Epidermal melanocyte (primary cell): ENCODE measurements around the gene WDR73.
"Not testable (repeated sequence)": the region's sequence is repeated elsewhere in the genome, so short reads cannot be mapped to it uniquely, and the experiment has no call there.

Experiments used
- DNase-seq: peaks from one replicate; pipeline ENCODE4 v3.0.0; 2011; ENCODE audit warnings: low spot score; ENCODE audit not compliant: insufficient read length

WDR73 gene

DNA sequence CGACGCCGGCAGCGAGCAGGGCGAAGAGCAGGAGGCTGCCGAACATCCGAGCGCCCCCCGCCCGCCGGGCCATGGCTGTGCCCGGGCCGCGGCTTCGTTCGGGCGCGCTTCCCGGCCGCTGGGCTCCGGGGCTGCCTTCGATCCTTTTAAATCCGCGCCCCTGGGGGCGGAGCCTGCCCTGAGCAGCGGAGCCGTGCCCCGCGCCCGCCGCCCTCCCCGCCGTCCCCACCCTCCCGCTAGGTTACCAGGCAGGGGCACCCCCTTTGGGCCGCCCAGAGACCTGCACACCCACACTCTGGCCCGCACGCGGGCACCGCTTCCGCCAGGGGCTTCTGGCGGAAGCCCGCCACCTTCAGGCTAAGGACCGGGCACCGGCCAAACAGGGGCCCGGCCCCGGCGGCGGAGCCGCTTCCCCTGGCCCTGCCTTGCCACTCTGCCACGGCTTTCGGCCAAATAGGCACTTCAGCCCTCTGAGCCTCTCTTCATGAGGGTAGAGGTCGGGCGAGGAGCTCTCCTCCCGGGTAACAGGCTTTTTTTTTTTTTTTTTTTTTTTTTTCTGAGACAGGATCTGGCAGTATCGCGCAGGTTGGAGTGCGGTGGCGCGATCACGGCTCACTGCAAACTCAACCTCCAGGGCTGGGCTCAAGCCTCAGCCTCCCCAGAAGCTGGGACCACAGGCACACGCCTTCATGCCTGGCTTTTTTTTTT is 4.2 kb upstream of the WDR73 start, which contains the start of gene NMB:
Gene NMB, minus strand, starts transcription at position 120 of the 708 bp plus-strand sequence. Its CDS starts 47 bp downstream, at position 73.
- DNase-seq, result peak; percentile 86

DNA sequence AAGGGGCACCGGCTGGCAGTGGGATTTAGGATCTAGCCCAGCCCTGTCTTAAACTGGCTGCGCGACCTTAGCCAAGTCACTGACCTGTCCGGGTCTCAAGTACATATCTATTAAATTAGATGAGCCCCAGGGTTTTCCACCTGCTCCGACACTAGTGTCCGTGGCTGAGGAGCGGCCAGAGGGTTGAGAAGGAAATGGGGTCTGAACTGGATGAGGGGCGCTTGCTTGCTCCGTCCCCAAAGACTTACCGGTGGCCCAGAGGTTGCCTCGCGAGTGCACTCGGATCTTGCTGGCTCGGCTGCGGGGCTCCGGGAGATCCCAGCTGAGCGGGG is 3.6 kb upstream of the WDR73 start:
- no peak for DNase-seq

DNA sequence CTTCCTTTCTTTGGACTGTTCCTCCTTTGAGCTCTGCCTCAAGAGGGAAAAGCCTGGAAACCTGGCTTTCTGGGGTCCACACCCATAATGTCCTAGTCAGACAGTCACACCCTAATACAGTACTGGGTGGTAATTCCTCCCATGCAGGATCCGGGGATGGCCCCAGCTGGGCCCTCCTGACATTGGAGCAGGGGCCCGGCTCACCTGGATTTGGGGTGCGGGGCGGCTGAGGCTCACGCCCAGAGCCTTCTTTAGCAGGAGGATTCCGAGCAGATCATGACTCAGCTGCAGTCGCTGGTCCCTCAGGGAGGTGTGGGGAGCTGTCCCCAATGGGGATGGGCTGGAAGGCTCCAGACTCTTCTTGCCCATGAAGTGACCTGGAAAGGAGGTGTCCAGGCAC is 2.9 kb upstream of the WDR73 start:
- DNase-seq, result no peak

DNA sequence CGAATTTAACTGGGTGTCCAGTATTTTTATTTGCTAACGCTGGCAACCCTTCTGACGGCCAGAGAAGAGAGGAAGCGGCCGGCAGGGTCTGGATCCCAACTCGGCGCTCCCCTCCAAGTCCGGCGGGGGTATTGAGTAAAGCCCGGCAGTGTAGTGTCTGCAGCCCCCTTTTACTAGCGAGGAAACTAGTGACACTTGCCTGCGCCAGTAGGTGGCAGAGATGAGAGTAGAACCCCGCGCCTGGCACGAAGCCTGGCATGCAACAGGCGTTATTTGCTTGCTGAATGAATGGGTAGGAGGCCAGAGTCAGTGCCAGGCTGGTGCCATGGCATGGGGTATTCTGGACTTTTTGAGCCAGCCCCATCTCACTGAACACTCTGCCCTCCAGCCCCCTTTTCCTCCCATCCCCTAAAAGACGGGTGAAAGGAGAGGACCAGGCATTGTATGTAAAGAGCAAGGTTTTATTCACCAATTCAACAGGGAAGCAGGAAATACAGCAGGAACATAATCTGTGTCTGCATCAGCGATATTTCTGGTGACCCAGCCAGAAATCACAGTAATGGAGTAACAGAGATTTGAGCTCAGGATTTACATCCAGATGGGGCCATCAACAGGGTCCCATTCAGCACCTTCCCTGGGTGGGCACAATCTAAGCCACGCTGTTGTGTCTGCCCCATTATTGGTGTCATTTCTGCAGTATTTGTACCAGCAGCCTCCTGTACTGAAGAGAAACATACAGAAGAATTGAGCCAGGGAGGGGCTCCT is 788 bp upstream of the WDR73 start:
- peak; percentile 51 for DNase-seq

DNA sequence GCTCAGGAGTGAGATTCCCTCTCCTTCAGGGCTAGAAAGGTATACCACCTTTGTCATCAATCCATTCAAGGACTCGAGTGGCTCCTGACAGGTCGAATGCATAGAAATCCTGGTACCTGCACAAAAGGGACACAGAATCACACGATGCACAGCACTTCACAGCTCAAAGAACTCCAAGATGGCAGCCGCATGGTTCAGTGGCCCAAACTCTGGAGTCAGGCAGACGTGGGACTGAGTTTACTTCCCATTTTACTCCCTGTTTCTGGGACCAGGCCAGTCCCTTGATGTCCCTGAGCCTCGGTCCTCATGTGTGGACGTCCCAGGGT is 536 bp downstream of the WDR73 start:
- no peak for DNase-seq

DNA sequence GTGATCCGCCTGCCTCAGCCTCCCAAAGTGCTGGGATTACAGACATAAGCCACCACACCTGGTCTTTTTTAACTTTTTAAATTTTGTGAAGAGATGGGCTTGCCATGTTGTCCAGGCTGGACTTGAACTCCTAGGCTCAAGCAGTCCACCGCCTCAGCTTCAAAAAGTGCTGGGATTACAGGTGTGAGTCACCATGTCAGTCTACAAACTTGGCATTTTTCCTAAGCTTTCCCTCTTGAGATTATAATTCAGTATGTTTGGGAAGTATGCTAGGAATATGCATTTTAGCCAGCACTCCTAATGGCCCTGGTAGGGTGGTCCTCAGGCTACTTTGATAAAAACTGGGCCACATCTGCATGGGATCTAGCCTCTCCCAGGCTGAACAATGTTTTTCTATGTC is 4.4 kb downstream of the WDR73 start:
- DNase-seq, result no peak

DNA sequence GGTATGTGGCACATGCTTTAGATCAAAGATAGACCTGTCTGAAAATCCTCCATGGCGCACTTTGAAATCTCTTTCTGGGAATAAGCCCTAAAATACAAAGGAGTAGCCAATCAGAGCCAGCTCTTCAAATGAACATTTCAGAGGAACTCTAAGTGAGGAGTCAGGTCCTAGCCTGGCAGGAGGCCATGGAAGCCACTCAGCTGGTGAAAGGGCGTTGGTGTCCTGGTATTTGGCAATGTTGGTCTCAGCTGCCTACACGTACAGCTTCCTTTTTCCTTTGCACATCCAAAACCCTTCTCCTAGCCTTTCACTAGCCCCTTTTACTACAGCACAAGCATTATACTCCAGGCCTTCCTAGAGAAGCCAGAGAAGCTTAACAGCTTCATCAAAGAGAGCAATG is 5.5 kb downstream of the WDR73 start:
- DNase-seq, result no peak

DNA sequence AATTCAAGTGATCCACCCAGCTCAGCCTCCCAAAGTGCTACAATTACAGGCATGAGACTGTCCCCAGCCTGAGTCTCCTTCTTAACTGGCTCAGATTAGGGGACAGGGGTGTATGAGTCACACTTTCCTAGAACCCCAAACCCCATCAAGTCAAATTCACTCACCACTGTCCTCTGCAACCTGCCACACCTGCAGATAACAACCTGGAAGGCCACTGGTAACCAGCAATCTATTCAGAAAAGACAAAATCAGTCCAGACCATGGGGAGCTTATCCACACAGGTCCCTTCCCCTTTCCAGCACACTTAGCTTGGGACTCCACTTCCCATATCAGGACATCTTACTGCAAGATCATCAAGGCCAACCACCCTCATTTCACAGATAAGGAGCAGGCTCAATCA is 6.4 kb downstream of the WDR73 start:
- DNase-seq, result no peak

DNA sequence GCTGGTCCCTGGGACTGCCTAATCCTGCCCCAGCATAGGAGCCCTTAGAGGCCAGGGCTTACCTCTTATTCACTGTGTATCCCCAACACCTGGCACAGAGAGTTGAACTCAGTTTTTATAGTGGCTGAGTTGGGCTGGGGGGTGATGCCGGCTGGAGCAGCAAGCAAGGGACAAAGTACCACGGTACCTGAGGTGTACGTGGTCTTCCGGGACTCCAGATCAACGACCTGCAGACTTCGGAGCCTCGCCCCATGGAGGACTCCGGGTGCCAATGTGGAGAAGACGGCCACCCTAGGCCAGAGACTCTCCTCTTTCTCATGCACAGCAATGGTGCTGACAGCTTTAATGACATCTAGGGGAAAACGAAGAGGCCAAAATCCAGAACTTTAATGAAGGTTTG is 8.1 kb downstream of the WDR73 start:
- DNase-seq, result no peak

DNA sequence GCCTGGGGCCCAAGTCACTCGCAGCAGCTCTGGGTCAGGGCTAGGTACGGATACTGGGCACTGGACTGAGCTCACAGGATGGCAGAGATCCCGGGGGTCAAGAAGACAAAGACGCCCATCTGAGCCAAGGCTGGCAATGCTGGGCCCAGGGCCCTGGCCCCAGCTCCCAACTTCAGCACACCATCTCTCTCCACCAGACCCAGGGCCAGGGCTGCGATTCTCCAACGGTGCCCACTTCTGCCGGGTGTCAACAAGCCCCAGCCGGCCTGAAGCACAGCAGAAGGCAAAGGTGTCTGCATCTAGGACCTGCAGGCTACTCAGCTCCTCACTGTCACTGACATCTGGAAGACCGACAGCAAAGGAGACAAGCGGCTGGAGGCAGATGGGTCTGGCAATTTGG is 8.6 kb downstream of the WDR73 start:
- no peak for DNase-seq

DNA sequence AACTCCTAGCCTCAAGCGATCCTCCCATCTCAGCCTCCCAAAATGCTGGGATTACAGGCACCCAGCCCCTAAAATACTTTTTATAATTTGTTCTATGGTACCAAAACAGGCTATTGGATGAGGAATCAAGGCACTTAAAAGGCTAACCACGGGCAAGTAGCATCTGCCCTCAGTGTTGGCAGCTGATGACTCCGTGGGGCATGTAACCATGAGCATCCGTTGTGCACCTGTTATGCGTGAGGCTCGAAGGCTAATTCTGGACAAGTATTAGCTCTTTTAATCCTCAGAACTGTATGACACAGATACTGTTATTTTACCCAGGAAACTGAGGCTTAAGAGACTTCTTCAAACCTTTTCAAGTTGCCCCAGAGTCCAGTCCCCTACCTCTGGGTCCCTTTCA is 10.2 kb downstream of the WDR73 start:
- no peak for DNase-seq

DNA sequence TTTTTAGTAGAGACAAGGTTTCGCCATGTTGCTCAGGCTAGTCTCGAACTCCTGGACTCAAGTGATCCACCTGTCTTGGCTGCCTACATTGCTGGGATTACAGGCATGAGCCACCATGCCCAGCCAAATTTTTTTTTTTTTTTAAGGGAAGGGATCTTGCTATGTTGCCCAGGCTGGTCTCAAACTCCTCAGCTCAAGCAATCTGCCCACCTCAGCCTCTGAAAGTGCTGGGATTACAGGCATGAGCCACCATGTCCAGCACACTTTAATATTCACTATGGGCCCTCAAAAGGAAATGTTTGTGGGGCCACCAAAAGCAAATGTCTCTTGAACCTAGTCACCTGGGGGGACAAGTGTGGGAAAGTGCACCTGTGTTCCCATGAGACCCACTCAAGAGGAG is 11.4 kb downstream of the WDR73 start:
- DNase-seq, result not testable (repeated sequence)

DNA sequence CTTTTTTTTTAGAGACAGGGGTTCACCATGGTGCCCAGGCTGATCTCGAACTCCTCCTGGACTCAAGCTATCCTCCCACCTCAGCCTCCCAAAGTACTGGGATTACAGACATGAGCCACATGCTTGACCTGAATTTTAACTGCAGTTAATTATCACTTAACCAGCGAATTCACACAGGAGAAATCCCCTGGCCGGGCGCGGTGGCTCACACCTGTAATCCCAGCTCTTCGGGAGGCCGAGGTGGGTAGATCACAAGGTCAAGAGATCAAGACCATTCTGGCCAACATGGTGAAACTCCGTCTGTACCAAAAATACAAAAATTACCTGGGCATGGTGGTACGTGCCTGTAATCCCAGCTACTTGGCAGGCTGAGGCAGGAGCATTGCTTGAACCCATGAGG is 12.2 kb downstream of the WDR73 start:
- not testable (repeated sequence) for DNase-seq

DNA sequence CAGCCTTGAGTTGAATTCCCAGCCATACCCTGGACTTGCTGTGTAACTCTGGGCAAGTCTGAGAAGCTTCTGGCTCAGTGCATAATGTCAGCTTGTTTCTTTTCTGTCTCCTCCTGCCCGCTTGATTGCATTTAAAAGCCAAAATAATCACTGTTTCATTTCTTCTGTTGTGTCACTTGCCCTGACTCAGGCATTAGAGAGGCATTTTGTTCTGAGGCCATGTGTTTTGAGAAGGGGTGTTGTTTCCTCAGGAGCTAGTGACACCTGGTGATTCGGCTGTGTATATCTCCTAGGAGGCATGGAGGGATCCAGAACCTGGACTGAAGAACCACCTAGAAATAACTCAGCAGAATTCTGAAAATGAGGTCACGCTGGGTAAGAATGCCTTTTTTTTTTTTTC is 16.0 kb downstream of the WDR73 start:
- DNase-seq, result no peak

DNA sequence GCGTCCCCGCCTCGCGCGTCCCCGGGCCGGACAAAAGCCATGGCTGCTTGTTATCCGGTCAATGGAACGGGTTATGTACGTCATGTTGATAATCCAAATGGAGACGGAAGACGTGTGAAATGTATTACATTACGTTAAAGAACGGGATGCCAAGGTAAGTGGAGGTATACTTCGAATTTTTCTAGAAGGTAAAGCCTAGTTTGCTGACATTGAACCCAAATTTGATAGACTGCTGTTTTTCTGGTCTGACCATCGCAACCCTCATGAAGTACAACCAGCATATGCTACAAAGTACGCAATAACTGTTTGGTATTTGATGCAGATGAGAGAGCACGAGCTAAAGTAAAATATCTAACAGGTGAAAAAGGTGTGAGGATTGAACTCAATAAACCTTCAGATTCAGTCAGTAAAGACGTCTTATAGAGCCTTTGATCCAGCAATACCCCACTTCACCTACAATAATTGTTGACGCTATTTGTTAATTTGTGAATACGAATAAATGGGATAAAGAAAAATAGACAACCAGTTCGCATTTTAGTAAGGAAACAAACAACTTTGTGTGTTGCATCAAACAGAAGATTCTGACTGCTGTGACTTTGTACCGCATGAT is 19.8 kb downstream of the WDR73 start:
- DNase-seq, result no peak

DNA sequence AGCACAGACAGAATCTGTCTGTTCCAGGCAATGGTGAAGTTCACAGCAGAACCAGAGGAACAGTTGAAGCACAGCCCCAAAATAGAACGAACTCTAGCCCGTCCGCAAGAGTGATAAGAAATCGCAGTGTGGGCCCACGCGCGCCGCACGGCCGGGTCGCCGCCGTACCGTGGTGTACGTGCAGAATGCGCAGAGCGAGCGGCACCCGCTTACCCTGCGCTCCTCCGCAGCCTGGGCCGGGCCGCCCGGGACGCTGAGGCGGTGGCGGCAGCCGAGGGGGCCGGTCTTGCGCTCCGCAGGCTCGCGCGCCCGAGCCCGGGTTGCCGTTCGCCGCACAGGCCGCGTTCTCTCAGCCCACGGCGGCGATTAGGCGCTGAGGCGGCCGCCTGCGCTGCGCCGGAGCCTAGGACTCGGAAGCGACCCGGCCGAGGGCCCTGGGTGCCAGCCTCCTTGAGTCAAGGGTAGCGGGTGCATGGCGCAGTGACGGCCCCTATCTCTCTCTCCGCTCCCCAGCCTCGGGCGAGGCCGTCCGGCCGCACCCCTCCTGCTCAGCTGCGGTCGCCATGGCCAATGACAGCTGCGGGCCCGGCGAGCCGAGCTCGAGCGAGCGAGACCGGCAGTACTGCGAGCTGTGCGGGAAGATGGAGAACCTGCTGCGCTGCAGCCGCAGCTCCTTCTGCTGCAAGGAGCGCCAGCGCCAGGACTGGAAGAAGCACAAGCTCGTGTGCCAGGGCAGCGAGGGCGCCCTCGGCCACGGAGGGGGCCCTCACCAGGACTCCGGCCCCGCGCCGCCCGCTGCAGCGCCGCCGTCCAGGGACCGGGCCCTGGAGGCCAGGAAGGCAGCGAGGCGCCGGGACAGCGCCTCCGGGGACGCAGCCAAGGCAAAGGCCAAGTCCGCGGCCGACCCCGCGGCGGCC is 20.5 kb downstream of the WDR73 start:
- no peak for DNase-seq

DNA sequence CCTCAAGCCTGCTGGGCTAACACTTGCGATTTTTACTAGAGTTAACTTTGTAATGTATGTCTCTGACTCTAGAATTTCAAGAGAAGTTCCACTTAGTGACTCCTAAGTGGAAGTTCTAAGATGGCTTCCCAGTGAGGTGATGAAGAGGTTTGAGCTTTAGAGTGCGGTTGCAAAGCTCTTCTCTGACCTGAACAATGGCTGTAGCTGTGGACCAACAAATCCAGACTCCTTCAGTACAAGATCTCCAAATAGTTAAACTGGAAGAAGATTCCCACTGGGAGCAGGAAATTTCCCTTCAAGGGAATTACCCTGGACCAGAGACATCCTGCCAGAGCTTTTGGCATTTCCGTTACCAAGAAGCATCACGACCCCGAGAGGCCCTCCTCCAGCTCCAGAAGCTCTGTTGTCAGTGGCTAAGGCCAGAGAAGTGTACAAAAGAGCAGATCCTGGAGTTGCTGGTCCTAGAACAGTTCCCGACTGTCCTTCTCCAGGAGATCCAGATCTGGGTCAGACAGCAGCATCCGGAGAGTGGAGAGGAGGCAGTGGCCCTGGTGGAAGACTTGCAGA is 22.3 kb downstream of the WDR73 start:
- DNase-seq, result no peak

DNA sequence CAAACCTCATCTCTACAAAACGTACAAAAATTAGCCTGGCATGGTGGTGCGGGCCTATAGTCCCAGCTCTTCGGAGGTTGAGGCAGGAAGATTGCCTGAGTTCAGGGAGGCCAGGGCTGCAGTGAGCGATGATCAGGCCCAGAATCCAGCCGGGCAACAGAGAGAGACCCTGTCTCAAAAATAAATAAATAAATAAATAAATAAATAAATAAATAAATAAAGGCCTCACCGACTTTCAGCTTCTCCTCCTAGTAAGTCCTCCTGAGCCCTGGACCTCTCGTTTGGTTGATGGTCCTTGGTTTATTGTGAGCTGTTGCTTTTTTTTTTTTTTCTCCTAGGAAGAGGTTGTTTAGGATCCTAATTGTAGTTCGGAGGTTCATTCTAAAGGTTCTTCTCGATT is 25.1 kb downstream of the WDR73 start:
- no peak for DNase-seq

DNA sequence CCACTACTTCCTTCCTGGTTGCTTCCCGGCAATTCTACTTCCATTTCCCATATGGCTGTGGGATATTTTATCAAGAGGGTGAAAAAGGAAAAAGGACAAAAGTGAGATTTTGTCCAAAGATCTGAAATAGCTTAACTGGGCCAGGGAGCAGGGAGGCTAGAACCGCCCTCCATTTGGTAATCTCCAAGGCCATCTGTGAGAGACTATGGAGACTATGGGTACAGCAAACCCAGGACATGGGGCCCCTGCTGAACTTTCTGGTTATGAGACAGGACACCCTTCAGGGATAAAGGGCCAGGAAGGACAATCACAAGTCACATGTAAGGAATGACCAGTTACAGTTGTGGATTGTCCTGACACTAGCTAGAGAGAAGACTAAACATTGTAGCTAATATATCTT is 29.0 kb downstream of the WDR73 start:
- no peak for DNase-seq

DNA sequence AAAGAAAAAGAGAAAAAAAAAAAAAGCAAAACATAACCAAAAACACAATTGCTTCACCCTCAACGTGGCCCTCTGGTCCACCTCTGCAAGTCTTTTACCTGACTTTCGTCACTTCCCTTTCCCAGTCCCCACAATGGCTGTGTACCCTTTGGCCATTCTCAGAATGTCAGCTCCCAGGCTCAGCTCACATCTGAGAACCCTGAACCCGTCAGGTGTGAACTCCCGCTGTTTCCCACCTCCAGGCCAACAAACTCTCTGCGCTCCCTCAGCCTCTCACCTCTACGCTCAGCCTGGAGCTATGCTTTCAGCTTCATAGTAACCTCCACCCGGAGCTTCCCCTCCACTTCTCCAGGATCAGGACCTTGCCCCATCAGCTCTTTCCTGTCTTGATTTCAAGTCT is 29.7 kb downstream of the WDR73 start:
- no peak for DNase-seq

DNA sequence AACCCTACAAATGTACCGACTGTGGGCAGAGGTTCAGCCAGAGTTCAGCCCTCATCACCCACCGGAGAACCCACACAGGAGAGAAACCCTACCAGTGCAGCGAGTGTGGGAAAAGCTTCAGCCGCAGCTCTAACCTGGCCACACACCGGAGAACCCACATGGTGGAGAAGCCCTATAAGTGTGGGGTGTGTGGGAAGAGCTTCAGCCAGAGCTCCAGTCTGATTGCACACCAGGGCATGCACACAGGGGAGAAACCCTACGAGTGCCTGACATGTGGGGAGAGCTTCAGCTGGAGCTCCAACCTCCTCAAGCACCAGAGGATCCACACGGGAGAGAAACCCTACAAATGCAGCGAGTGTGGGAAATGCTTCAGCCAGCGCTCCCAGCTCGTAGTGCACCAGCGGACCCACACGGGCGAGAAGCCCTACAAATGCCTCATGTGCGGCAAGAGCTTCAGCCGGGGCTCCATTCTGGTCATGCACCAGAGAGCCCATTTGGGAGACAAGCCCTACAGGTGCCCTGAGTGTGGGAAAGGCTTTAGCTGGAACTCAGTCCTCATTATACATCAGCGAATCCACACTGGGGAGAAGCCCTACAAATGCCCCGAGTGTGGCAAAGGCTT is 32.6 kb downstream of the WDR73 start:
- no peak for DNase-seq
